ENCODE data around the gene STARD13. TPM values are rescaled to one million over a fixed set of nuclear protein-coding genes. Genes with fewer than 3 reads are reported as not detected.

Gene STARD13
- total RNA-seq, 8 experiments from 2014 or later = 1.4 to 38.6 (median 7.7) TPM

DNA sequence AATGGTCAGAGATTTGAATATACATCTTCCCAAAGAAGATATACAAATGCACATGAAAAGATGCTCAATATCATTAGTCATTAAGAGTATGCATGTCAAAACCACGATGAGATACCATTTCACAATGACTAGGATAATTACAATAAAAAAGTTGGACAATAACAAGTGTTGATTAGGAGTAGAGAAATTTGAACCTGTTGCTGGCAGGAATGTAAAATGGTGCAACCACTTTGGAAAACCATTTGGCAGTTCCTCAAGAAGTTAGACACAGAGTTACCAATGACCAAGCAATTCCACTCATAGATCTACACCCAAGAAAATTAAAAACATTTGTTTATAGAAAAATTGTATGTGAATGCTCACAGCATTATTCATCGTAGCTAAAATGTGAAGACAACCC is 33.2 kb upstream of the STARD13 start:
- in situ Hi-C loops (cut with MboI; ENCODE audit: low pct_unique_long_range_greater_than_20kb in 2 of 9, low sequenced_read_pairs in 9 of 9, unreplicated experiment in 9 of 9) = no loop called here
- 11 to 78% (median 56%) methylated on average over 1 to 2 of the region's 2 CpGs for WGBS, 10 experiments
- Histone ChIP-seq H3K27ac (no peak overlapping the region), H3K4me1 (replicated peaks in 1 of 2) (peaks cover 0 to 5% of the 10 kb centered on the region in 2 donors), H3K4me3 (no peak overlapping the region)
- no peak for ATAC-seq (replicated peaks in 6 of 8)

DNA sequence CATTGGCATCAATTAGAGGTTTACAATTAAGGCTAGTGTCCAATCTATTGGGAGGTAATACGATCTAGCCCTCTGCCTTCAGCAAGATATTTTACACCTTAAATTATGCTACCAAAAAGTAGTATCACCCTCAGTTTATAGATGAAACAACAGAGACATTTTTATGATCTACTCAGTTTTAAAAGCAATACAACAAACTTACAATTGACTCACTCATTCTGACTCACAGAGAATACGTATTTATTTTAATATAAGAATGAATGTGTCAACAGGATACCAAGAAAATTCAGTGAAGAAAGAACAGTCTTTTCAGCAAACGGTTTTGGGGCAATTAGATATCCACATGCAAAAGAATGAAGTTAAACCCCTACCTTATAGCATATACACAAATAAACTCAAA is 32.5 kb upstream of the STARD13 start:
- no peak overlapping the region for H3K4me3 ChIP-seq
- ATAC-seq (replicated peaks in 6 of 8) = no peak
- peaks cover 0 to 5% of the 10 kb centered on the region in 2 donors for H3K4me1 ChIP-seq (replicated peaks in 1 of 2)
- in situ Hi-C loops (cut with MboI; ENCODE audit: low pct_unique_long_range_greater_than_20kb in 2 of 9, low sequenced_read_pairs in 9 of 9, unreplicated experiment in 9 of 9) = no loop called here
- 42 to 91% (median 76%) methylated on average over 2 to 3 of the region's 3 CpGs for WGBS, 10 experiments
- no peak overlapping the region for H3K27ac ChIP-seq

DNA sequence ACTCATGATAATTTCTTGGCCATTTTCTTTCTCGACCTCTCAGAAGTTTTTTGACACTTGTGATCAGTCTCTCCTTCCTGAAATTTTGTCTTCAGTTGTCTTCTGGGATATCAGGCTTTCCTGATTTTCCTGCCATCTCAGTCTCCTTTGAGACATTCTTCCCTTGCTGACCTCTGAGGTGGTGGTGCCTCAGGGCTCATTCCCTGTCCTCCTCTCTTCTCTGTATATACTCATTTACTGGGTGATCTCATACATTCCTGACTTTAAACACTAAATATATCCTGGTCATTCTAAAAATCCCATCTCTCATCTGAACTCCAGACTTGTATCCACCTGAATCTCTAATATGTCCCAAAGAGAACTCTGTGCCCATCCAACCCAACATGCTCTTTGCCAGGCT is 31.3 kb upstream of the STARD13 start:
- Histone ChIP-seq H3K4me1 (replicated peaks in 1 of 2) (peaks cover 0 to 2% of the 10 kb centered on the region in 2 donors), H3K27ac (no peak overlapping the region), H3K4me3 (no peak overlapping the region)
- 33 to 100% (median 71%) methylated on average over 1 of the region's 1 CpG; no CpG with 5 or more reads in 1 of the 10 experiments for WGBS, 10 experiments
- no peak for ATAC-seq (replicated peaks in 6 of 8)
- in situ Hi-C loops (cut with MboI; ENCODE audit: low pct_unique_long_range_greater_than_20kb in 2 of 9, low sequenced_read_pairs in 9 of 9, unreplicated experiment in 9 of 9) = no loop called here

DNA sequence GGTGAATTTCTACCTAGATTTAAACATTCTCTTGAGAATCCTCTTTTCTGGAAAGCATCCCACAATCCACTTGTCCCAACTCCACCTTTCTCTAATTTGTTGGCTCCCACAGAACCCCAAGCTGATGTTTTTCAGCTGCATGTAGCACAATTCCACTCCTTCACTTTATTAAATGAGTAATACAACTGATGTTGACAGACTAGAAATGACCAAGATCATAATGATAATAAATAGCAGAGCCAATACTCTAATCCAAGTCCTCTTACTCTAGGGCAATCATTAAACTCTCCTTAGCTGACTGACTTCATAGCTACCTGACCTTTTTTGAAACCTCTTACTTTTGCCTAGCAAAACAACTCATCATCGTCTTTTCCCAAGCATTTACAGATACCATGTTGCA is 27.9 kb upstream of the STARD13 start:
- no peak for ATAC-seq (replicated peaks in 6 of 8)
- in situ Hi-C loops (cut with MboI; ENCODE audit: low pct_unique_long_range_greater_than_20kb in 2 of 9, low sequenced_read_pairs in 9 of 9, unreplicated experiment in 9 of 9) = no loop called here
- H3K4me1 ChIP-seq (replicated peaks in 1 of 2) = no peaks in the 10 kb centered on the region
- no peak overlapping the region for H3K4me3 ChIP-seq
- WGBS, 10 experiments = 50 to 100% (median 100%) methylated on average over 1 of the region's 1 CpG; no CpG with 5 or more reads in 1 of the 10 experiments
- H3K27ac ChIP-seq = no peak overlapping the region

DNA sequence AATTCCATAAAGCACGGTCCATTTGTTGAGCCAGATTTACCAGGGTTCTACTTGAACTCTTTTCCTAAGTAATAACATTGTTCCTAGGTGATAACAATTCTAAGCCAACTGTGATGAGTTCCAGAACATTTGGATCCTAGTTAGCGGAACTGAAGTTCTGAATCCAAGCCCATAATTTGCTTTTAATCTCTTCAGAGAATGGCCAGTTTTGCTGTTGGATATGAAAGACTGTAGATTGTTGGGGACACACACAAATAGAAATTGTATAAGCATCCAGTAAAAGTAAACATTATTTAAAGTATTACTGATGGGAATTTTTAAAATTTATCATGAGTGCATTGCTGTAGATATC is 27.3 kb upstream of the STARD13 start:
- Histone ChIP-seq H3K4me1 (replicated peaks in 1 of 2) (no peaks in the 10 kb centered on the region), H3K4me3 (no peak overlapping the region), H3K27ac (no peak overlapping the region)
- in situ Hi-C loops (cut with MboI; ENCODE audit: low pct_unique_long_range_greater_than_20kb in 2 of 9, low sequenced_read_pairs in 9 of 9, unreplicated experiment in 9 of 9) = no loop called here
- WGBS, 10 experiments = 32 to 100% (median 93%) methylated on average over 1 to 2 of the region's 2 CpGs; no CpG with 5 or more reads in 3 of the 10 experiments
- no peak for ATAC-seq (replicated peaks in 6 of 8)

DNA sequence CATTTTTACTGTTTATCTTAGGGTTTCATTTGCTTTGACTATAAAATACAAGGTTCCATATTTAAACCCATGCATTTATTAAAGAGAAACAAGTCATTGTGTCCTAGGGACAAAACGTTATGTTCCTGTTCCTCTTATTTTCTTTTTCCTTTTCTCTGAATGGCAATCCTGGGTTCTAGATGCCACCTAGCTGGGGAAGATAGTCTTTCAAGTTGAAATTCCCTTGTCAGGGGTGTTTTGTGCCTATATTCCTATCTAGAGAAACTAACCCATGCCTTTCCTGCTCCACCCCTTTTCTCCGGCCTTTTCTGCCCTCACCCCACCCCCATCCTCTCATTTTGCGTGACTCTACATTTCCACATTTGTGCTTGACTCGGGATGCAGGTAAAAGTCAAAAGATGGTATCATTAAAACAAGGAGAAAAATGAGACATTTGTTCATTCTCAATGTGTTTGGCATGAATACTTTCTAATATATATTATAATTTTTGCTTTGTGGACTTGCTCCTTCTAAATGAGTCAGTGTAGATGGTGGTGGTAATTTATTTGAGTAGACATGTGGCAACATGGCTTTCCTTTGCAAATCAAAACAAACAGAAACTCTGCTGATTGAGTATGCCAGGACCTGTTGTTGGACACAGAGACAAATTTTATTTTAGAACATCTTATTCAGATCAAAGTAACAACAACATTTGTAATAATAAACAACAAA is 26.8 kb upstream of the STARD13 start:
- no peaks in the 10 kb centered on the region for H3K4me1 ChIP-seq (replicated peaks in 1 of 2)
- ATAC-seq (replicated peaks in 6 of 8) = no peak
- H3K27ac ChIP-seq = no peak overlapping the region
- no peak overlapping the region for H3K4me3 ChIP-seq
- in situ Hi-C loops (cut with MboI; ENCODE audit: low pct_unique_long_range_greater_than_20kb in 2 of 9, low sequenced_read_pairs in 9 of 9, unreplicated experiment in 9 of 9) = no loop called here
- 17 to 67% (median 60%) methylated on average over 1 to 4 of the region's 4 CpGs; no CpG with 5 or more reads in 2 of the 10 experiments for WGBS, 10 experiments

DNA sequence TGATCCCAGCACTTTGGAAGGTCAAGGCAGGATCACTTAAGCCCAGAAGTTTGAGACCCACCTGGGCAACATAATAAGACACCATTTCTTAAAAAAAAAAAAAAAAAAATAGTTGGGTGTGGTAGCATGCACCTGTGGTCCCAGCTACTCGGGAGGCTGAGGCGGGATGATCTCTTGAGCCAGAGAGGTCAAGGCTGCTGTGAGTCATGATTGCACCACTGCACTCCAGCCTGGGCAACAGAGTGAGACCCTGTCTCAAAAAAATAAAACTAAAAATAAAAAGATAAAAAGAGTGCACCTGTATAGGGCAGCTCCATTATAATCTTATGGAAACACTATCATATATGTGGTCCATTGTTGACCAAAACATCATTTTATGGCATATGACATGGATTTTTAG is 25.5 kb upstream of the STARD13 start:
- ATAC-seq (replicated peaks in 6 of 8) = no peak
- Histone ChIP-seq H3K4me1 (replicated peaks in 1 of 2) (no peaks in the 10 kb centered on the region), H3K4me3 (no peak overlapping the region), H3K27ac (no peak overlapping the region)
- in situ Hi-C loops (cut with MboI; ENCODE audit: low pct_unique_long_range_greater_than_20kb in 2 of 9, low sequenced_read_pairs in 9 of 9, unreplicated experiment in 9 of 9) = no loop called here
- 85 to 100% (median 96%) methylated on average over 1 to 2 of the region's 2 CpGs; no CpG with 5 or more reads in 4 of the 10 experiments for WGBS, 10 experiments

GRCh38 chr13:33310245-33311038 is 24.9 kb upstream of the STARD13 start:
- Histone ChIP-seq H3K4me1 (replicated peaks in 1 of 2) (no peaks in the 10 kb centered on the region), H3K4me3 (no peak overlapping the region), H3K27ac (no peak overlapping the region)
- no peak for ATAC-seq (replicated peaks in 6 of 8)
- 83 to 100% (median 93%) methylated on average over 1 to 4 of the region's 4 CpGs; no CpG with 5 or more reads in 2 of the 10 experiments for WGBS, 10 experiments
- in situ Hi-C loops (cut with MboI; ENCODE audit: low pct_unique_long_range_greater_than_20kb in 2 of 9, low sequenced_read_pairs in 9 of 9, unreplicated experiment in 9 of 9) = no loop called here

DNA sequence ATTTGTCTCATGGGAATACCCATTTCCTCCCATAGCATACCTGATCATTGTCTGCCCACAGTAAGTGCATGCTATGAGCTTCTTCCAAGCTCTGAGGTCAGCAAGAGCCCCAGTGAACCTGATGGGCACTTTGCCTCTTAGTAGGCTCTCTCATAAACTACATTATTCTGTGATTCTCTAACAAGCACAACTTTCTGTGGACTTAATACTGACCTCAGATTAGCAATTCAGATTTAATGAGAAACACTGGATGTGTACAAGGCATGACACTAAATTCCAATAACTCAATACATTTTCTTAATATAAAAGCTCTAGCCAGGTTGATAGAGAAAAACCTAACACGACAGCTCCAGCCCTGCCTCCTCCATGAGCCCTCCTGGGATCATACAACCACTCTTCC is 23.3 kb upstream of the STARD13 start:
- in situ Hi-C loops (cut with MboI; ENCODE audit: low pct_unique_long_range_greater_than_20kb in 2 of 9, low sequenced_read_pairs in 9 of 9, unreplicated experiment in 9 of 9) = no loop called here
- H3K27ac ChIP-seq = no peak overlapping the region
- no peak overlapping the region for H3K4me3 ChIP-seq
- 33 to 100% (median 86%) methylated on average over 1 of the region's 1 CpG; no CpG with 5 or more reads in 3 of the 10 experiments for WGBS, 10 experiments
- ATAC-seq (replicated peaks in 6 of 8) = peak in 3 of 8 experiments; percentile 53 to 71 (median 63)
- no peaks in the 10 kb centered on the region for H3K4me1 ChIP-seq (replicated peaks in 1 of 2)

- 0 to 86% (median 73%) methylated on average over 1 of the region's 1 CpG; no CpG with 5 or more reads in 1 of the 10 experiments for WGBS, 10 experiments
- ATAC-seq (replicated peaks in 6 of 8) = no peak
- in situ Hi-C loops (cut with MboI; ENCODE audit: low pct_unique_long_range_greater_than_20kb in 2 of 9, low sequenced_read_pairs in 9 of 9, unreplicated experiment in 9 of 9) = no loop called here
- Histone ChIP-seq H3K27ac (no peak overlapping the region), H3K4me1 (replicated peaks in 1 of 2) (no peaks in the 10 kb centered on the region), H3K4me3 (no peak overlapping the region)
Measured at GRCh38 chr13:33307843-33308242, 22.3 kb upstream of the STARD13 start.

DNA sequence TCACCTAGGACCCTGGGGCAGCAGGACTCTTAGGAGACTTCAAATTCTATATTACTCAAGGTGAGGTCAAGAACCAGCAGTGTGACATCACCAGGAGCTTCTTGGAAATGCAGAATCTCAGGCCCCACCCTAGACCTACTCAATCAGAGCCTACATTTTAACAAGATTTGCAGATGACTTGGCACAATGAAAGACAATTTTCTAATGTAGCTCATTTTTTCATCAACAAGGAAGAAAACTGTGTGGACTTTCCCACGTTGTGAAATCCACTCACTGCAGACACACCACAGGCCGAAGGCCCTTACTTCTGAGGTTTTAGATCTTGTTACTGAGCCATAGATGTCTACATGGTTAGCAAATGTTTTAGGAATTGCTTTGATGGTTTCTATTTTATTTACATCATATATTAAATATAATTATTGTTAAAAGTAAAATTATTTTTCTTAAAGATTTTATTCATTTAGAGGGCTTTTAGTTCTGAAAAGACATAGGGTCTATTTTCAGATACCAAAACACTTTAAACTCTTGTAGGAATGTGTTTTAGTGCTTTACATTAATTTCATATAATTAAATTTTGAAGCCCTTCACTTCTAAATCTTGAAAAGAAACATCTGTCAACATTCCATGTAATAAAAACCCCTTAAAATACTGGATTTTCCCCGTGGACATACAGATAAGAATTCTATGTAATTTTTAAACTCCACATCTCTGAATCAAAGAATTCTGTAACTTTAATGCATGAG is 18.5 kb upstream of the STARD13 start:
- no peak overlapping the region for H3K27ac ChIP-seq
- no peaks in the 10 kb centered on the region for H3K4me1 ChIP-seq (replicated peaks in 1 of 2)
- no peak overlapping the region for H3K4me3 ChIP-seq
- in situ Hi-C loops (cut with MboI; ENCODE audit: low pct_unique_long_range_greater_than_20kb in 2 of 9, low sequenced_read_pairs in 9 of 9, unreplicated experiment in 9 of 9) = no loop called here
- 21 to 83% (median 73%) methylated on average over 2 to 3 of the region's 3 CpGs for WGBS, 10 experiments
- ATAC-seq (replicated peaks in 6 of 8) = peak in 3 of 8 experiments; percentile 34 to 96 (median 92)

DNA sequence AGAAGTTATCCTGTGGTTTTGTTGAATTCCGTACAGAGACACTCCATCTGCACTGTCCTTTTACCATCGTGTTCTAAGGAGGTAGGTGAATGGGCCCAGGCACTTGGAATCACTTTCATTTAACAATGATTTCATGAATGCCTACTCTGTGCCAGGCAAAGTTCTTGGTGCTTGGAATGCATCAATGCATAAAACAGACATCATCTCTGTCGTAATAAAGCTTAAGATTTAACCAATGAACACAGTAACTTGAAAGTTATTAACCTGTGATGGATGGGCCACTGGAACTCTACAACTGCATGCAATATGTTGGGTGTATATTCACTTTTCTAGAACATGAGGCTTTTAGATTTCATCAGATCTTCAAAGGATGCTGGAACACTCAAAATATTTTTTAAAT is 14.1 kb upstream of the STARD13 start:
- Histone ChIP-seq H3K27ac (no peak overlapping the region), H3K4me3 (no peak overlapping the region), H3K4me1 (replicated peaks in 1 of 2) (peaks cover 4 to 6% of the 10 kb centered on the region in 2 donors)
- in situ Hi-C loops (cut with MboI; ENCODE audit: low pct_unique_long_range_greater_than_20kb in 2 of 9, low sequenced_read_pairs in 9 of 9, unreplicated experiment in 9 of 9) = no loop called here
- no peak for ATAC-seq (replicated peaks in 6 of 8)
- 60 to 93% (median 80%) methylated on average over 1 to 3 of the region's 3 CpGs; no CpG with 5 or more reads in 1 of the 10 experiments for WGBS, 10 experiments
